Measurements from ENCODE around the gene ADCY2. TPM values are rescaled to one million over a fixed set of nuclear protein-coding genes. Genes with fewer than 3 reads are reported as not detected.

The ADCY2 gene
- total RNA-seq, 1 donor from 2014 or later: 18.4 TPM

GRCh38 chr5:7805379-7805778 lies 409.4 kb downstream of the ADCY2 start:
- H3K36me3 ChIP-seq: no peaks in the 10 kb centered on the region
- TF ChIP-seq POLR2AphosphoS5 (IDR thresholded peaks at IDR 0.05; ENCODE audit: insufficient read depth in 1 of 2, low read depth in 1 of 2): no peak
- TF ChIP-seq, protein P1, sequence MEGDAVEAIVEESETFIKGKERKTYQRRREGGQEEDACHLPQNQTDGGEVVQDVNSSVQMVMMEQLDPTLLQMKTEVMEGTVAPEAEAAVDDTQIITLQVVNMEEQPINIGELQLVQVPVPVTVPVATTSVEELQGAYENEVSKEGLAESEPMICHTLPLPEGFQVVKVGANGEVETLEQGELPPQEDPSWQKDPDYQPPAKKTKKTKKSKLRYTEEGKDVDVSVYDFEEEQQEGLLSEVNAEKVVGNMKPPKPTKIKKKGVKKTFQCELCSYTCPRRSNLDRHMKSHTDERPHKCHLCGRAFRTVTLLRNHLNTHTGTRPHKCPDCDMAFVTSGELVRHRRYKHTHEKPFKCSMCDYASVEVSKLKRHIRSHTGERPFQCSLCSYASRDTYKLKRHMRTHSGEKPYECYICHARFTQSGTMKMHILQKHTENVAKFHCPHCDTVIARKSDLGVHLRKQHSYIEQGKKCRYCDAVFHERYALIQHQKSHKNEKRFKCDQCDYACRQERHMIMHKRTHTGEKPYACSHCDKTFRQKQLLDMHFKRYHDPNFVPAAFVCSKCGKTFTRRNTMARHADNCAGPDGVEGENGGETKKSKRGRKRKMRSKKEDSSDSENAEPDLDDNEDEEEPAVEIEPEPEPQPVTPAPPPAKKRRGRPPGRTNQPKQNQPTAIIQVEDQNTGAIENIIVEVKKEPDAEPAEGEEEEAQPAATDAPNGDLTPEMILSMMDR (IDR thresholded peaks at IDR 0.05): no peak
- no peak for TF ChIP-seq POLR2A (IDR thresholded peaks at IDR 0.05)
- intact Hi-C loops (cut with DNase I): no loop called here
- H3K9me3 ChIP-seq: no peaks in the 10 kb centered on the region
- H3K4me3 ChIP-seq: no peak overlapping the region
- no peak for DNase-seq (ENCODE audit: extremely low spot score in 2 of 2)
- no peak overlapping the region for H3K27ac ChIP-seq
- no peaks in the 10 kb centered on the region for H3K27me3 ChIP-seq
- no peaks in the 10 kb centered on the region for H3K4me1 ChIP-seq

DNA sequence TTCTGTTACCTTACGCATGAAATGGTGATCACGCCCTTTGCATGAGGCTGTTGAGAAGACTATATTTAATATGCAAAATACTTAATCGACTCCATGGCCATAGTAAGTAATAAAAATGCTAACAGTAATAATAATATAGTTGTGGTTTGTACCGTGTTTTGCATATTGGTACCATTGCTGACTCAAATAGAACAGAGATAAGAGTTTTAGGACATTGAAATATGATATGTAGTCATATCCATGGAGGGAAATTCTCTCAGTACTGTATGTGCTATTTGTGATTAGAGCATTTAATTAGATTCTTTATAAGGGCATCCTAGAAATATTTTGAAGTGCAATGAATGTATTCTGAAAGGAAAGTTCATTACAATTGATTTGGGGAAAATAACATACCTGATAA lies 413.1 kb downstream of the ADCY2 start:
- intact Hi-C loops (cut with DNase I): no loop called here
- H3K27ac ChIP-seq: no peak overlapping the region
- H3K27me3 ChIP-seq: no peaks in the 10 kb centered on the region
- H3K9me3 ChIP-seq: no peaks in the 10 kb centered on the region
- no peak overlapping the region for H3K4me3 ChIP-seq
- no peak for TF ChIP-seq POLR2AphosphoS5 (IDR thresholded peaks at IDR 0.05; ENCODE audit: insufficient read depth in 1 of 2, low read depth in 1 of 2)
- TF ChIP-seq POLR2A (IDR thresholded peaks at IDR 0.05): no peak
- TF ChIP-seq, protein P1 (IDR thresholded peaks at IDR 0.05): no peak
- H3K4me1 ChIP-seq: no peaks in the 10 kb centered on the region
- no peaks in the 10 kb centered on the region for H3K36me3 ChIP-seq
- DNase-seq (ENCODE audit: extremely low spot score in 2 of 2): no peak

DNA sequence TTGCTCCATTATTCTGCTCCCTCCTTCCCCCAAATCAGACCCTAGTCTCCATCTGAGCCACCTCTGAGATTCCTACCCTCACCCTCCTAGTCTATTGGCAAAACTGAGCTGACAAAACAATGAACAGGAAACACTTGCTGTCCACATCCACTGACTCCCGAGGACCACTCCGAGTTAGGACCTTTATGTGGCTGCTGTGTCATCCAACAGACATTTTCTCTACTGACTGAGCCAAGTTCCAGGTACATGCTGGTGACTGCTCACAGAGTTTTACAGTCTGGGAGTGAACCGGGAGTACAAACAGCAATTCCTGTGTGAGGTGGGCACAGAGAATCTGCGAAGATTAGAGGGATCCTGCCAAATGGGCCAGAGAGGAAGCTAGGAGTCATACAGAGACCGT lies 415.8 kb downstream of the ADCY2 start:
- Histone ChIP-seq H3K4me1 (no peaks in the 10 kb centered on the region), H3K4me3 (no peak overlapping the region), H3K9me3 (no peaks in the 10 kb centered on the region), H3K36me3 (no peaks in the 10 kb centered on the region), H3K27ac (no peak overlapping the region), H3K27me3 (no peaks in the 10 kb centered on the region)
- no peak for DNase-seq (ENCODE audit: extremely low spot score in 2 of 2)
- intact Hi-C loops (cut with DNase I): no loop called here
- TF ChIP-seq, protein P1 (IDR thresholded peaks at IDR 0.05): no peak
- TF ChIP-seq POLR2A (IDR thresholded peaks at IDR 0.05) (no peak), POLR2AphosphoS5 (IDR thresholded peaks at IDR 0.05; ENCODE audit: insufficient read depth in 1 of 2, low read depth in 1 of 2) (no peak)

GRCh38 chr5:7813007-7813406 lies 417.1 kb downstream of the ADCY2 start:
- intact Hi-C loops (cut with DNase I): no loop called here
- Histone ChIP-seq H3K4me1 (no peaks in the 10 kb centered on the region), H3K27ac (peak overlapping the region; percentile 14), H3K4me3 (no peak overlapping the region), H3K27me3 (no peaks in the 10 kb centered on the region), H3K36me3 (no peaks in the 10 kb centered on the region), H3K9me3 (no peaks in the 10 kb centered on the region)
- peak in 1 of 2 donors; percentile 11 for TF ChIP-seq POLR2AphosphoS5 (IDR thresholded peaks at IDR 0.05; ENCODE audit: insufficient read depth in 1 of 2, low read depth in 1 of 2)
- TF ChIP-seq POLR2A (IDR thresholded peaks at IDR 0.05): no peak
- TF ChIP-seq, protein P1 (IDR thresholded peaks at IDR 0.05): no peak
- DNase-seq (ENCODE audit: extremely low spot score in 2 of 2): no peak

GRCh38 chr5:7813576-7813975 lies 417.6 kb downstream of the ADCY2 start:
- no peak for DNase-seq (ENCODE audit: extremely low spot score in 2 of 2)
- Histone ChIP-seq H3K27ac (peak overlapping the region; percentile 14), H3K4me3 (no peak overlapping the region), H3K9me3 (no peaks in the 10 kb centered on the region), H3K4me1 (no peaks in the 10 kb centered on the region), H3K36me3 (no peaks in the 10 kb centered on the region), H3K27me3 (no peaks in the 10 kb centered on the region)
- TF ChIP-seq, protein P1 (IDR thresholded peaks at IDR 0.05): no peak
- TF ChIP-seq POLR2A (IDR thresholded peaks at IDR 0.05) (no peak), POLR2AphosphoS5 (IDR thresholded peaks at IDR 0.05; ENCODE audit: insufficient read depth in 1 of 2, low read depth in 1 of 2) (no peak)
- intact Hi-C loops (cut with DNase I): no loop called here
